Measurements from ENCODE around the gene TMPRSS9.

TMPRSS9 gene

DNA sequence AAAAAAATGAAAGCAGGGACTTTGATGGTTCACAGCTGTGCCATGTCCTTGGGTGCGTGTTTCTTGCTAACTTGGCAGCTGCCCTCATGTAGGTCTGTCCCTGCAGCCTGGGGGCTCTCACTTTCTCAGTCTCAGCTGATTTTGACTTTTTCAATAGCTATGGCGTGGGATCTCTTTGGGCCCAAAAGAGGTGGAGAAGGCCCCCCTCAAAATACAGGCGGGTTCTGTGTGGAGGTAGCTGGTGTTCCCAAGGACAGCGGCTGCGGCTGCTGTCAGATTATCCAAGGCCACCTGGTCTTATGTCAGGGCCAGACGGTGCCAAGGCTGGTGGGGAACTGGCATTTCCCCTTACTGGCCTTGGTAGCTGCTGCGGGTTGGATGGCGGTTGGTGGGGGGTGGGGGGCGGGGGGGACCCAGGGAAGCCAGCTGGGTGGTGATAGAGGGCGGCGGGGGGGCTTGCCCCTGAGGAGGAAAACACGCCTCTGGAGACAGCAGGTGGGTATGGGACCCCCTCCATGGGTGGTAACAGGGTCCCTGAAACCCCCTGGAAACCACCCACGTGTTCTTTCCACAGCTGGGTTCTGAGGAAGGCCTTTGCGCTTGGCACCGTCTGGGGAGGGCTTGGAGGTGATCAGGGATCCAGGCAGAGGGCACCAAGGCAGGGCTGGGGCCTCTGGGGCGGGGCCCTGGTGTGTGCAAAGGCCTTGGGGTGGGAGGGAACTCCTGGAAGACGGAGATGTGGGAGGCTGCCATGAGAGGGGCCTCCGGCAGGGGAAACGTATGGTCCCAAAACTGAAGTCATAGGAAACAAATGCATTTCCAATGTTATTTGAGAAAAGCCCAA is 63.2 kb downstream of the TMPRSS9 start:
- peak; percentile 16 for DNase-seq

DNA sequence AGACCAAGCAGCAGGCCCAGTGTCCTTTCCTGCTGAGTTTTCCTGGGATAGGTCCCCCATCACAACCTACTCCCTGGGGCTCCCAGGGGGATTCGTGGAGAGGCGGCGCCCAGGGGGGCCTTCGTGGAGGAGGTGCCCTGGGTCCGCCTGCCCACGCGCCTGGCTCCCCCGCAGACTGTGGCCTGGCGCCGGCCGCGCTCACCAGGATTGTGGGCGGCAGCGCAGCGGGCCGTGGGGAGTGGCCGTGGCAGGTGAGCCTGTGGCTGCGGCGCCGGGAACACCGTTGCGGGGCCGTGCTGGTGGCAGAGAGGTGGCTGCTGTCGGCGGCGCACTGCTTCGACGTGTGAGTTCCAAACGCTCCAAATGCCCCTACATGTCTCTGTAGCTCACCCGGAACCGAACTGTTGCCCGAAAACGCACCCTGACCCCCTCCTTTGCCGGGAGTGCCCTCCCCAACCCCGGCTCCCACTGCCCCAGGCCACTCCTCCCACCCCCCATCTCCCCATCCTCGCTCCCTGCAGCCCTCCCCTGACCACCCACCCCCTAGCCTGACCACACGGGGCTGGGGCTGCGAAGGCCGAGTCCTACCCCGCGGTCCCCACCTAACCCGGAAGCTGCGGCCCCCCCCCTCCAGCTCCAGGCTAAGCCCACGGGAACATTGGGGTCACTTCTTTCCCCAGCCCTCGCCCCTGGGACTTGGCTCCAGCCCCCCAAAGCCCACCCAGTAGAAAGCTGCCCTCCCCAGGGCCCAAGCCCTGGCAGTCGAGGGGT is 64.0 kb downstream of the TMPRSS9 start:
- no peak for DNase-seq

DNA sequence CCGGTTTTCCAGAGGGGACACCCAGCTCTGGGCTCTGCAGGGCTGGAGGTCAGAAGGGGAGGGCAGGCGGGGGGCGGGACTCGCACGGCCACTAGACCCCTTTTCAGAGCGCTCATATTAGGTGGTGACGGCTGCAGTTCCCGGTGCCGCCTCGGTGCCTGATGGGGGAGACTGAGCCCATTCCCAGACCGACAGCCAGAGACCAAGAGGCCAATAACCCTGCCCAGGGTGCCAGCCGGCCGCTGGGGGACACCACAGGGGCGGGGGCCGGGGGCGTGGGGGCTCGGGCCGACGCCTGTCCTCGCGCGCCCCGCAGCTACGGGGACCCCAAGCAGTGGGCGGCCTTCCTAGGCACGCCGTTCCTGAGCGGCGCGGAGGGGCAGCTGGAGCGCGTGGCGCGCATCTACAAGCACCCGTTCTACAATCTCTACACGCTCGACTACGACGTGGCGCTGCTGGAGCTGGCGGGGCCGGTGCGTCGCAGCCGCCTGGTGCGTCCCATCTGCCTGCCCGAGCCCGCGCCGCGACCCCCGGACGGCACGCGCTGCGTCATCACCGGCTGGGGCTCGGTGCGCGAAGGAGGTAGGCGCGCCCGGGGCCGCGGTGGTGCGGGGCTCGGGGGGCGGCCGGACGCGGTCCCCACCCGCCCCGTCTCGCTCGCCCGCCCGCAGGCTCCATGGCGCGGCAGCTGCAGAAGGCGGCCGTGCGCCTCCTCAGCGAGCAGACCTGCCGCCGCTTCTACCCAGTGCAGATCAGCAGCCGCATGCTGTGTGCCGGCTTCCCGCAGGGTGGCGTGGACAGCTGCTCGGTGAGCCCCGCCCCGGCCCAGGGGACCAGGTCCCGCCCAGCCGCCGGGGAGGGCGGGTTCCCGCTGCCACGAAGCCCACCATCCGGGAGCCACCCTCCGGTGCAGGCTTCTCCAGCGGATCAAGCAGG is 64.9 kb downstream of the TMPRSS9 start:
- DNase-seq: peak; percentile 66

GRCh38 chr19:2425622-2426581 is 65.8 kb downstream of the TMPRSS9 start:
- DNase-seq: no peak

DNA sequence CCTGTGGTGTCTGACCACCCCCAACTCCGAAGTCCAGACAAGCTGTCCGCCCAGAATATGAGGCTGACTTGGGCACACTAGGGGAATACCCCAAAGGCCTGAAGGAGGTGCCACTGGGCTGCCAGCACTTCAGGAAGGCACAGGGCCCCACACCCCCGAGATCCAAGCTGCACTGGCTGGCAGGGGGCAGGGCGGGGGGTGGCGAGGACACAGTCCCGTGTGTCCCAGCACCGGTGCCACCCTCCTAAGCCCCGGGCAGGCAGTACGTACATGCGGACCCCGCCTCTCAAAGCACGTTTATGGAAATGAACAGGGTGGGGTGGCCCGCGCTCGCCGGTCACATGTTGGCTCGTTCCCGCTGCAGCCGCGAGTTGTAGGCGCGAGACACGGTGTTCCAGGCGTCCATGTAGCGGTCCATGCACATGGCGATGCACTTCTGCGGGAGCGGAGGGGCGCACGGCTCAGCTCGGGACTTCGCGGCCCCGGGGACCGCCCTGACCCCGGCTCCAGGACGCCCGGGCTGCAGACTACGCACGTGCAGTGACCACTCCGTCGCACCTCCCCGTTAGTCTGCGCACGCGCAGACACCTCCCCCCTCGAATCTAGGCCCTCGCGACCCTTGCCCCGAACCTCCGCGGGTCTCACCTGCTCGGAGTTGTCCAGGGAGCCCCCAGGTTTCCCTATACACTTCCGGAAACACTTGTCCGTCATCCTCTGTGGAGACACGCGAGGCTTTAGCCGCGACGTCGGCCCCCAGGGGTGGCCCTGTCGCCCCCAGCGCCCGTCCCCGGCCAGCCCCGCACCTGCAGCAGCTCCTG is 66.8 kb downstream of the TMPRSS9 start:
- DNase-seq: no peak

- DNase-seq: peak; percentile 99
These were observed 67.6 kb downstream of the TMPRSS9 start, which contains the start of gene TIMM13 for GRCh38 chr19:2427429-2428320. TIMM13 (minus strand) TSS chr19:2427586; CDS start chr19:2427533, 53 bp downstream.

- DNase-seq: no peak
These were observed 68.2 kb downstream of the TMPRSS9 start for GRCh38 chr19:2428321-2428690.

DNA sequence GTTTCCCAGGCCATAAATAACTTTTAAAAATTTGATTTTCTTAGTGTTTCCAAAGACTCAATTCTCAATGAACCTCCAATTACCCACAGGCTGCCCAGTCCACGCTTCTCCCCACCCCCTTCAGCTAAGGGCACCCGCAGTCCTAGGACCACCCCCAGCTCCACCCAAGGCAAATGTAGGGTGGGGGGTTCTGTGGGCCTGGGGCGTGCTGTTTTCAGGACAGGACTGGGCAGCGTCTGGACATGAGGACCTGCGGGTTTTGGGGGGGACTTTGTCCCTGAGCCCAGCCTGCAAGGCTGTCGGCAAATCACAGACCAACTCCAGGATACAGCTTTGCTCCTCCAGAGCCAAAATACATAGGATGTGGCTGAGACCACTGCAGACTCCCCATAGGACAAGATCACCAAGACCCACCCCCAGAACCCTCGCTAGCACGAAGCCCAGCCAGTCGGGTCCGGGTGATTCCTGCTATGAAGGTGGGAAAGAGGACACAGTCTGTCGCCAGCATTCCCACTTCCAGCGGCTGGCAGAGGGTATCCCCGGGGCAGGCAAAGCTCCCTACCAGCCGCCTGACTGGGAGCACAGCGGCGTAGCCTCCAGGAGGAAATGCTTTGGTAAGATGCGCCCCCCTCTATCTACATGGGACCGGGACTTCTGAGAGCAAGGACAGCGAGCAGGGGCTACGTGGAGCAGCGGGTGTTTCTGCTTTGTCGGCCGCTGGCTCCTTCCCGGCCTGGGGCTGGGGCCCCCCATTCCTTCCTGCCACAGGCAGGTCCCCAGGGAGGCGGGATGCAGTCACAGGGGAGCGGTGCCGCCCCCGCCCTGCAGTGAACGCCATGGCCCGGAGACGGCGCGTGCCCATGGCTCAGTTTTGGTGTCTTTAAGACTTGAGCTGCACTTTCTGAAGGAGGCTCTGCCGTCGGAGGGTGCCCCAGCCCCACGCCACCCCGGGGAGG is 69.0 kb downstream of the TMPRSS9 start:
- DNase-seq: peak; percentile 22

DNA sequence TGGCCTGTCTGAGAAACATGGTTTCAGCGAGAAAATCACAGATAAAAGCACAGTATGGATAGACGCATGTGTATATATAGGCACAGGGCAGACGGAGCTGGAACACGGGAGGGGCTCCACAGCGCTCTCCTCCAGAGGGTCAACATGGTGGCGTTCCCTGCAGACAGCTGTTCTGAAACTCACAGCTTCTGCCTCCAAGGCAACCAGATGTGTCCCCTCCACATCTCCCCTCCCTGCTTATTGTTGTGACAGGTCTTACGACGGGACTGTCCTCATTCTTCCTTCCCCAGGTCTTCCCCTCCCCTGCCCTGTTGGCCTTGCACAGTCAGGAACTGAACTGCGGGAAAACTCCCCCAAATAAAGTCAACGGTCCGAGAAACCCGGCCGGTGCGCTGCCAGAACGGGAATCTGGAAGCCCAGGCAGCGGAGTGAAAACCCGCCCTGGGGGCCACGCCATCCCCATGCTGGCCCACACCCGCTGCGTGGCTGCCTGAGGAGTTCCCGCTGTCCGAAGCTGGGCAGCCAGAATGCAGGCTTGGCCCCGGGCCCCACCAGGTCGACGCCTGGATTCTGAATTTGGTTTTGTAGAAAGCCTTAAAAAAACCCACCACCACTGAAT is 70.0 kb downstream of the TMPRSS9 start:
- DNase-seq: peak; percentile 50

DNA sequence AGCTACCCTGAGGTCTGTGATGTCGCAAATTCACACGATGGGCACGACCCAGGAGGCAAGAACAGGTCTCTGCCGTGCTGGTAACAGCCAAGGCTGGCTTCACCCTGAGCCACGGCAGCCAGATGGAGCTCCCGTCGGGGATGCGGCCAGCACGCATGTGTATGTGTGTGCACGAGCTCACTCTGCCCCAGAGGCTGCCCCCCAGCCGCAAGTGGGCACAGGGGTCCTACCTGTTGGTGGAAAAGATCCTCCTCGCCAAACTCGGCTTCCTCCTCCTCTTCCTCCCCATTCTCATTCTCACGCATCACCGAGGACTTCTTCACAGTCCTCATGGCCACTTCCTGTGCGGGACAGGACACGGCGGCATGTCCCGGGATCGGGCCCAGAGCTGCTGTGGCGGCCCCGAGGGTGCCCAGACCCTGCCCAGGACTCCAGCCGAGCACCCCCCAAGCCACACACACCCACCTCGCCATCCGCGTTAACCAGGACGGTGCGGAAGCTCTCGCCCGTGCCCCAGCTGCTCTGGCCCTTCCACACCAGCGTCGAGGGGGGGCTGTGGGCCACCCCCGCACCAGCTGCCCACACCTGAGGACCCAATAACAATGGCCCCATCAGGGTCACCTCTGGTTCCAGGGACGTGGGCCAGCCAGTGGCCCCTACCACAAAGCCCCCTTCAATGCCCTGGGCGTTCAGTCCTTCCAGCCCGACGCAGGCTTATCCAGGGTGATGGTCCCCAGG is 71.4 kb downstream of the TMPRSS9 start:
- no peak for DNase-seq

- DNase-seq: no peak
These were observed 72.2 kb downstream of the TMPRSS9 start for GRCh38 chr19:2432131-2432848.

DNA sequence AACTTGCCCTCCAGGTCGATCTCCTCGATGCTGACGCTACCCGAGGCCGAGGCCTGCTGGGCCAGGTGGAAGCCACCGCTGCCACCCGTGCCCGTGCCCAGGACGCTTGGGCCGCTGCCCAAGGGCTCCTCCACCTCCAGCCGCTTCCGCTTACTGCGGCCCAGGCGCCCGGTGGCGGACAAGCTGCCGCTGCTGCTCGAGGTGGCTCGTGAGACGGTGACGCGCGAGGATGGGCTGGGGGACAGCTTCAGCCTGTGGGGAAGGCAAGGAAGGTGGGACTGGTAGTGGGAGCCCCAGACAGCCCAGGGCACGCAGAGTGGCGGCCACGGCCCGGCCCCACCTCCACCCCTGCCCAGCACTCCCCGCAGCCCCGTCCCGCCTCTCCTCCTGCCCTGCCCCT is 73.8 kb downstream of the TMPRSS9 start:
- DNase-seq: no peak

DNA sequence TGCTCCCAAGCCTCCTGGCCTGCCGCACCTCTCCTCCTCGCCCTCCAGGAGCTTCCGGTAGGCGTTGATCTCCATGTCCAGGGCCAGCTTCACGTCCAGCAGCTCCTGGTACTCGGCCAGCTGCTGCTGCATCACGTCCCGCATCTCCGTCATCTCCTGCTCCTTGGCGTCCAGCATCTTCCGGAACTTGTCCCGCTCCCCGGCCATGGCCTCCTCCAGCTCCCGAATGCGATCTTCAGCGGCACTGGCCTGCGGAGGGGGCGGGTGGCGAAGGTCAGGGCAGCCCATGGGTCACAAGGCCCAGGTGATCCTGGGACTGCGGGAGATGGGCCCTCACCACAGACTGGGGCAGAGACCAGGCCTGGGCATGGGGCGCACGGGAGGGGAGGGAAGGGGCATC is 74.2 kb downstream of the TMPRSS9 start:
- DNase-seq: no peak

- DNase-seq: no peak
These were observed 74.7 kb downstream of the TMPRSS9 start for GRCh38 chr19:2434721-2435265.

- no peak for DNase-seq
These were observed 76.3 kb downstream of the TMPRSS9 start for GRCh38 chr19:2436384-2436783.

DNA sequence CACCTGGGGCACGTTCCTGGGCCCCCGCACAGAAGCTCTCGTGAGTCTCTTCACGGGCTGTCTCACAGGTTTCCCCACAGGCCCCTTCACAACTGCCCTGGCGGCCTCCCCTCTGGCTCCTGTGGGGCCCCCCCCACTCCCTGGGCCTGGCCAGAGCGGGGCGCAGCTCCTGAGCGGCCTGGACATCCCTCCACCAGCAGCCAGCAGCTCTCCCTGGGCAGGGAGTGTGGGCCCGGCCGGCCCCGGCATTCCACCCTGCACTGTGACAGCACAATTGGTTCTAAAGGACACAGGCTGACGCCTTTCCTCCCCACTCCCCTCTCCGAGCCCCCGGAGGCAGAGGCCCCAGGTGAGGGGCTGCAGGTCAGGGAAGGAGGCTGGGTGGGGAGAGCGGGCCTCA is 76.9 kb downstream of the TMPRSS9 start:
- no peak for DNase-seq
